Stimulated activated CD4-positive, alpha-beta T cell treated with anti-CD3 and anti-CD28 coated beads, Interleukin-2, amount 100 ng/mL, for 48 hours (primary cell): ENCODE data around the gene GRAMD1B.

Experiments used
- DNase-seq, 2 donors: peaks; one replicate each; pipeline ENCODE4 v3.0.0-alpha.2; 2020

GRAMD1B gene

GRCh38 chr11:123575441-123575840 lies 145.4 kb downstream of the GRAMD1B start:
- no peak for DNase-seq

- no peak for DNase-seq
Measured at GRCh38 chr11:123576082-123576481, 146.0 kb downstream of the GRAMD1B start.

GRCh38 chr11:123576501-123576900 lies 146.4 kb downstream of the GRAMD1B start:
- no peak for DNase-seq

GRCh38 chr11:123577081-123577598 lies 147.1 kb downstream of the GRAMD1B start:
- DNase-seq = peak; percentile 73 to 75

- DNase-seq = no peak
Measured at GRCh38 chr11:123578778-123579481, 148.9 kb downstream of the GRAMD1B start.

- DNase-seq = no peak
Measured at GRCh38 chr11:123579482-123579812, 149.4 kb downstream of the GRAMD1B start.

- DNase-seq = no peak
Measured at GRCh38 chr11:123580137-123580536, 150.1 kb downstream of the GRAMD1B start.

- DNase-seq = peak; percentile 61 to 71
Measured at GRCh38 chr11:123580557-123581275, 150.6 kb downstream of the GRAMD1B start.

- DNase-seq = no peak
Measured at GRCh38 chr11:123581651-123582399, 151.8 kb downstream of the GRAMD1B start.

- no peak for DNase-seq
Measured at GRCh38 chr11:123582992-123583504, 153.0 kb downstream of the GRAMD1B start.

- no peak for DNase-seq
Measured at GRCh38 chr11:123584186-123584585, 154.1 kb downstream of the GRAMD1B start.

GRCh38 chr11:123584737-123585136 lies 154.7 kb downstream of the GRAMD1B start:
- no peak for DNase-seq

GRCh38 chr11:123585206-123585605 lies 155.1 kb downstream of the GRAMD1B start:
- DNase-seq = no peak

GRCh38 chr11:123585706-123586105 lies 155.6 kb downstream of the GRAMD1B start:
- no peak for DNase-seq

- no peak for DNase-seq
Measured at GRCh38 chr11:123586568-123586967, 156.5 kb downstream of the GRAMD1B start.

- no peak for DNase-seq
Measured at GRCh38 chr11:123587044-123587443, 157.0 kb downstream of the GRAMD1B start.

GRCh38 chr11:123587559-123587958 lies 157.5 kb downstream of the GRAMD1B start:
- DNase-seq = no peak

GRCh38 chr11:123588117-123588863 lies 158.2 kb downstream of the GRAMD1B start:
- no peak for DNase-seq

GRCh38 chr11:123588864-123589262 lies 158.8 kb downstream of the GRAMD1B start:
- DNase-seq = no peak

- DNase-seq = no peak
Measured at GRCh38 chr11:123590296-123590912, 160.3 kb downstream of the GRAMD1B start.

- no peak for DNase-seq
Measured at GRCh38 chr11:123593570-123593969, 163.5 kb downstream of the GRAMD1B start.
